ENCODE data around the gene ENO4. TPM values are rescaled to one million over a fixed set of nuclear protein-coding genes. Genes with fewer than 3 reads are reported as not detected.

Gene ENO4, protein sequence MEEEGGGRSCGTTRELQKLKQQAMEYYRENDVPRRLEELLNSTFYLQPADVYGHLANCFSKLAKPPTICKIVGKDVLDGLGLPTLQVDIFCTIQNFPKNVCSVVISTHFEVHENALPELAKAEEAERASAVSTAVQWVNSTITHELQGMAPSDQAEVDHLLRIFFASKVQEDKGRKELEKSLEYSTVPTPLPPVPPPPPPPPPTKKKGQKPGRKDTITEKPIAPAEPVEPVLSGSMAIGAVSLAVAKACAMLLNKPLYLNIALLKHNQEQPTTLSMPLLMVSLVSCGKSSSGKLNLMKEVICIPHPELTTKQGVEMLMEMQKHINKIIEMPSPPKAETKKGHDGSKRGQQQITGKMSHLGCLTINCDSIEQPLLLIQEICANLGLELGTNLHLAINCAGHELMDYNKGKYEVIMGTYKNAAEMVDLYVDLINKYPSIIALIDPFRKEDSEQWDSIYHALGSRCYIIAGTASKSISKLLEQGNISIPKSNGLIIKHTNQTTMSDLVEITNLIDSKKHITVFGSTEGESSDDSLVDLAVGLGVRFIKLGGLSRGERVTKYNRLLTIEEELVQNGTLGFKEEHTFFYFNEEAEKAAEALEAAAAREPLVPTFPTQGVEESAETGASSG
- 0.08 TPM in 1 of 2 replicates, not detected in the other for total RNA-seq (2014; rRNA removed; shearing (Covaris generic))

DNA sequence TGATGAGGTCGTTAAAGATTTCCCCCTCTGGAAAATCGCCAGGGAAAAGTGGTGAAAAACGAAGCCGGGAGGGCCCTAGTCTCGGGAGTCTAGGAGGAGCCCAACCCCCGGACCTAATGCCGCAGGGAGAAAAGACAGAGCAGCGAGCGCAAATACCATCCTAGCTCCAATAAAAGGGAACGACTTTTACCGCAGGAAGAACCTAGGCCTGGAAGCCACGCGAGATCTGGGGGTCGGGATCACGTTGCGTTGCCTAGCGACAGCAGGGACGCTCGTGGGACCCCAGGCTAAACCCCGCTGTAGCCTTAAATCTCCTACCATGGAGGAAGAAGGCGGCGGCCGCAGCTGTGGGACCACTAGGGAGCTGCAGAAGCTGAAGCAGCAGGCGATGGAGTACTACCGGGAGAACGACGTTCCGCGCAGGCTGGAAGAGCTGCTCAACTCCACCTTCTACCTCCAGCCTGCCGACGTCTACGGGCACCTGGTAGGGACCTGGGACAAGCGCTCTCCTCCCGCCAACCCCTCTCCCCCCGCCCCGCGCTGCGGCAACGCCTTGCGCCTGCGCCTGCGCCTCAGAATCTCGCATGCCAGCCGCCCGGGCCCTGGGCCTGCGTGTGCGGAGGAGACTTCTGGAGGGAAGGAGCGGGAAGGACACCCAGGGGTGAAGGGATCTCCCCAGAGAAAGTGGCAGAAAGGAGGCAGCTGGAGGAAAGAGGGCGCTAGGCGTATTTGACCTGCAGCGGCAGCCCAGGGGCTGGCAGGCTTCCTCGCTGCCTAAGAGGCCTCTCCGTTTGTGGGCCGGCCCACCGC lies at the start of gene ENO4:
TSS of gene ENO4 (plus strand) at position 252 of the 810 bp plus-strand sequence. CDS start at position 320, 68 bp downstream.
- Histone ChIP-seq H3K4me1 (no peaks in the 10 kb centered on the region), H3K4me3 (no peak within 1 kb of the TSS), H3K27ac (no peak within 1 kb of the TSS), H3K36me3 (no peaks in the 10 kb centered on the region), H3K9me3 (replicated peaks) (no peaks in the 10 kb centered on the region), H3K27me3 (no peaks in the 10 kb centered on the region)
- DNase-seq, result no peak

DNA sequence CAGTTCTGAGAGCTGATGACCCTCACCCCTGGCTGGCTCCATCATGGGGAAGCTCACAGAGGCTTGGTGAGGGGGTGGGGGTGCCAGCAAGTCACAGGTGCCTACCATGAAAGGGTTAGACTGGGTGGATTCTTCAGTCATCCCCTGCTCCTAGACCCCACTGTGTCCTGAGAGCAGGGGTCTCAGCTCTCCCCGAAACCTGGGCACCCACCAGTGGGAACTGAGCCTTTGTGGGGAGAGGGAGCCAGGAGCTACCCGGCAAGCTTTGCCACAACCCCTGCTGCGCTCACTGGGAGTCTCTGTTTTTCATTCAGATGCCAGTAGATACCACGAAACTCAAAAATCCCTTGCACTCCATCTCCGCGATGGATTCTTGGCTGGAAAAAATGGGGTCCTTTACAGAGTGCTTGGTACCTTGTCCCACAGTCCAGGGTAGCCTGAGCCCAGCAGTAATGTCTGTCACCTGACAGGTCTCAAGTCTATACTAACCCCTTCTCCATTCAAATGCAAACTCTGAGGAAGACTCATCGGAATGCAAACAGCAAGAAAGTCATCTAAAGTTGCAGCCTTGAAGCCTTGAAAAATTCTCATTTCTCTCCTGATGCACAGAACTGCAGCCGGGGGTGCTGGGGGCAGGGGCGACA lies 48.9 kb upstream of the ENO4 start:
- no peak for DNase-seq
- Histone ChIP-seq H3K36me3 (no peaks in the 10 kb centered on the region), H3K4me3 (no peak overlapping the region), H3K27ac (no peak overlapping the region), H3K27me3 (peaks cover 6% of the 10 kb centered on the region; the same call in 1 of the 2 replicates), H3K9me3 (replicated peaks) (no peaks in the 10 kb centered on the region), H3K4me1 (no peaks in the 10 kb centered on the region)

DNA sequence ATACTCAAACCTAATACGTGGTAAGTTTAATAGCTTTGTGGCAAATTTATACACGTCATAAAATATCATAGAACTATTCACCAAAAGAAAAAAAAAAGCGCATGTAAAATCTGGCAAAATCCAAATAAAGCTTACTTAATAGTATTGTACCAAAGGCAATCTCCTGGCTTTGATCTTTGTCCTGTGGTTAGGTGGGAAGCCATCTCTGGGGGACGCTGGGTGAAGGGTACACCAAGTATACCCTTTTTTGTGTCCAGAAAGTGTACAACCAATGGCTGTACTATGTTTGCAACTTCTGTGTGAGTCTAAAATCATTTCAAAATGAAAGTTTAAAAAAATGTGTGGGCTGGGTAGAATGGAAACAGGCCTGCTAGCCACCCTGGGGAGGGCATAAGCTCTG lies 47.6 kb upstream of the ENO4 start:
- no peaks in the 10 kb centered on the region for H3K36me3 ChIP-seq
- 0 out of 2 replicates have a peak, but pooled peaks cover under 1% of the 10 kb centered on the region for H3K27me3 ChIP-seq
- H3K4me3 ChIP-seq, result no peak overlapping the region
- no peaks in the 10 kb centered on the region for H3K9me3 ChIP-seq (replicated peaks)
- H3K27ac ChIP-seq, result no peak overlapping the region
- no peaks in the 10 kb centered on the region for H3K4me1 ChIP-seq
- DNase-seq, result no peak

DNA sequence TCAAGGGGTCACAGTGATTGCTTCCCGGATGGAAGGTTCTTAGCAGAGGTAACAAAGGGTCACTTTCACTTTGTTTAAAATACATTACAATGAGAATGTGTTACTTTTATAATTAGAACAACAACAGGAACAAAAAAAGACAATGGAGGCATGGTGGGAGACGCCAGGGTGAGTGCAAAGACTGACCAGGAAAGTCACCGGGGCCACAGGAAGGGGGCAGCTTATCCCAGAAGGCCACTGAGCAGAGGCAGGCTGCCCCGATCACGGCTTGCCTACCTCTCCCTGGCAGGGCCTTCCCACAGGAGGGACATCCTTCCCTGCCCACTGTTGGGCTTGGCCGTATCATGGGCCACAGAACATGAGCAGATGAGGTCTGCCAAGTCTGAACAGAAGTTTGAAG lies 46.8 kb upstream of the ENO4 start:
- no peak overlapping the region for H3K4me3 ChIP-seq
- no peaks in the 10 kb centered on the region for H3K27me3 ChIP-seq
- DNase-seq, result no peak
- no peak overlapping the region for H3K27ac ChIP-seq
- no peaks in the 10 kb centered on the region for H3K9me3 ChIP-seq (replicated peaks)
- H3K4me1 ChIP-seq, result no peaks in the 10 kb centered on the region
- H3K36me3 ChIP-seq, result no peaks in the 10 kb centered on the region

DNA sequence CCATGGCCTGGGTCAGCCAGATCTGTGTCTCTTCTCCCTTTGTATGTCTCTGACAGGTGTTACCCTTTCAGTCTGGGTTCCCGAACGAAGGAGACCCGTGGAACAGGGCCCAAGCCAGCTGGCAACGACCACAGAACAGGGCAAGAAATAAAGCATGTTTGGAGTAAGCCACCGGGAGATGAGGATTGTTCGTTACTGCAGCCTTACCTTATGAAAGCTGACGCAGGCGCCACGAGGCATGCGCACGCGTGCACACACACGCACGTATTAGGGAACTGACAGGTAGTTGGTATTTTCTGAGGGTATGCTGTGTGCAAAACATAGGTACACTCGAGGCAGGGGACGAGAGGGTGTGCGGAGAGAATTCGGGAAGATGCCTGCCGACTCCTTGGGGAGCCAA lies 46.4 kb upstream of the ENO4 start:
- Histone ChIP-seq H3K9me3 (replicated peaks) (no peaks in the 10 kb centered on the region), H3K27me3 (no peaks in the 10 kb centered on the region), H3K4me3 (no peak overlapping the region), H3K4me1 (no peaks in the 10 kb centered on the region), H3K27ac (no peak overlapping the region), H3K36me3 (no peaks in the 10 kb centered on the region)
- DNase-seq, result no peak

DNA sequence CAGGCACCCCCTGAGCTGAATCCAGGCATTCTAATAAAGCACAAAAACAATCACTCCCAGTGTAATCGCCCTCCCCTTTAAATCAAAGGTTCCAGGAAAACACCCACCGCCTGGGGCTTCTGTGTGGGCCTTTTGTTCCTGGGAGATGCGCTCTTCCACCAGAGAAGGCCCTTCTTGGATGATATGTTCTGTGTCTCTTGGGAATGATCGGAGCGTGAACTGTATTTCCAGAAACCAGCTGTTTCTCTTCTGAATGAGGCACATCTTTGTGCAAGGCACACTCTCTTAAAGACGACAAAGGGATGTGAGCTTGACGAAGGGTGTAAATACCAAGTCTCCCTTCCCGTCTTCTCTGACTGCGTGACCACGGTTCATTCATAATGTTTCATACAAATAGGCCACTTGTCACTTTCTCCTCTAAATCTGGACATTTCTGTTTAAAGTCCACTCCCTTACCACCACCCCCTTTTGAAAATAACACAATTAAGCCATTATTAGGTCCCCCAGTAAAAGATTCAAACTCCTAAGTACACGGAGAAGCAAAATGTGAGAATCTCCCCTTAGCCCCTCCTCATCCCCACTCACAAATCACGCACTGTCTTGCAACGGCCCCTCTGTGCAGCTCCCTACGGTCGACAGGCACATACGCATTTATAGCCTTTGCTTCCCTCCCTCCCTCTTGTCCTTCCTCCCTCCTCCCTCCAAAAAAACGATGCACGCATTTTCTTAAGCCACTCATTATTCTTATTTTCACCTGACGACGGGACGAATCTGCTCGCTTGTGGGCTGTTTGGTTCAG lies 45.6 kb upstream of the ENO4 start:
- no peak for DNase-seq
- Histone ChIP-seq H3K4me3 (no peak overlapping the region), H3K36me3 (no peaks in the 10 kb centered on the region), H3K4me1 (no peaks in the 10 kb centered on the region), H3K27me3 (no peaks in the 10 kb centered on the region), H3K9me3 (replicated peaks) (no peaks in the 10 kb centered on the region), H3K27ac (no peak overlapping the region)

DNA sequence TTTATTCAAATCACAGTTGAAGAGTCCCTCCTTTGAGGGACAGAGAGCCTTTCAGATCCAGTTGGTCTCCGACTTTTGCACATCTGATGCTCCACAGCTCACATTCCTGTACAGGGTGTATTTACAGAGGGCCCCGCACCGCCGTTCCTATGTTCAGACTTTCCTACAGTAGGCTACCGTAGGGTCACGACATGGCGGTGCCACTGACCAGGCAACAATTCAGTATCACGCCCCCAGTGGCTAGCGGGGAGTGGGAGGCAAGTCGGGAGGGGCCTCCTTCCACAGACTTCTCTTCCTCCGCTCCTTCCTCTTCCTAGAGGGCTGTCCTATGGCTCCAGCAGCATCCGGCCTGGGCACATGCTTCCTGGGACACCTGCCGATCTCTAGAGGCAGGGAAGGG lies 40.6 kb upstream of the ENO4 start:
- Histone ChIP-seq H3K4me3 (no peak overlapping the region), H3K4me1 (no peaks in the 10 kb centered on the region), H3K9me3 (replicated peaks) (no peaks in the 10 kb centered on the region), H3K36me3 (no peaks in the 10 kb centered on the region), H3K27ac (no peak overlapping the region), H3K27me3 (no peaks in the 10 kb centered on the region)
- DNase-seq, result no peak

DNA sequence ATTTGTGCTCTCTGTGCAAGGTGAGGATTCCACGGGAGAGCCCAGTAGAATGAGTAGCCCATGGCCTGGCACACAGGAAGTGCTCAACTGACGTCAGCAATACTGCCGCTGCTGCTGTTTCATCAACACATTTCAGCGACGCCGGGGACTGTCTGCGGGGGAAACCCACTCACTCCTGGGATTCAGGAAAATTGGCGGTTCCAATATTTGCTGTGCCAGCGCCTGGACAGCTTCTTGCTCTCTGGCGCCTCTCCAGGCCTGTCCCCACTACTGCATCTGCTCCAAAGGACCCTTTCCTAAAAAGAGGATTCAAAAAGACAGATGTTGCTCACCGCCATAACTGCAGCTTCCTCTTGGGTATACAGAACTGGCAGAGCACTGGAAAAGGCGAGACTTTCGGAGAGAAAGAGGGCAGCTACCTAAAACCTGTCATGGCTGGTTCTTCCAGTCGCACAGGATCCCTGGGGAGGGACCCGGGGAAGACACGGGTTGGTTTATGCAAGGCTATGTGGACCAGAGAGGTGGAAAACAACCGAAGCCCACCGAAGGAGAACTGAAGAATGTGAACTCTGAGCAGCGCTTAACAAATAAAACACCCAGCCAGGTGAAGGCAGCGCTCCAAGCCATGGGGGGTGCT lies 39.7 kb upstream of the ENO4 start:
- Histone ChIP-seq H3K9me3 (replicated peaks) (no peaks in the 10 kb centered on the region), H3K27me3 (no peaks in the 10 kb centered on the region), H3K4me1 (no peaks in the 10 kb centered on the region), H3K27ac (no peak overlapping the region), H3K36me3 (no peaks in the 10 kb centered on the region), H3K4me3 (no peak overlapping the region)
- no peak for DNase-seq

DNA sequence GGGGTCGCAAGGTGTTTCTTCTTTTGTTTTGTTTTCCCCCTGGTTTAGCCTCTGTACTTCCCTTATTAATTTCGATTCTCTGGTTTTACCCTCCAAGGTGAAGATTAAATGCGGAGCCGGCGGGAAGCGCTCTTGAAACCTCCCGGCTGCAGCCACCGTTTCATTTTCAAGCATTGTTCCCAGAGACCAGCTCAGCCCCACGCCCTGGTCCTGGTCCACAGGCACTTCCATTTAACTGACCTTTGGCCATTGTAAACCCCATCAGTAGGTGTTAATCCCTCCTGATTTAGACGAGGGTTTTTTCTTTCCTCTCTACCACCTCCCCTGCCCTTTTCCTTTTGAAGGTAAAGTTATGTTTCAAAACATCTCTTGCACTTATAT lies 39.2 kb upstream of the ENO4 start:
- DNase-seq, result no peak
- Histone ChIP-seq H3K4me3 (no peak overlapping the region), H3K27ac (no peak overlapping the region), H3K27me3 (no peaks in the 10 kb centered on the region), H3K4me1 (no peaks in the 10 kb centered on the region), H3K9me3 (replicated peaks) (no peaks in the 10 kb centered on the region), H3K36me3 (no peaks in the 10 kb centered on the region)

DNA sequence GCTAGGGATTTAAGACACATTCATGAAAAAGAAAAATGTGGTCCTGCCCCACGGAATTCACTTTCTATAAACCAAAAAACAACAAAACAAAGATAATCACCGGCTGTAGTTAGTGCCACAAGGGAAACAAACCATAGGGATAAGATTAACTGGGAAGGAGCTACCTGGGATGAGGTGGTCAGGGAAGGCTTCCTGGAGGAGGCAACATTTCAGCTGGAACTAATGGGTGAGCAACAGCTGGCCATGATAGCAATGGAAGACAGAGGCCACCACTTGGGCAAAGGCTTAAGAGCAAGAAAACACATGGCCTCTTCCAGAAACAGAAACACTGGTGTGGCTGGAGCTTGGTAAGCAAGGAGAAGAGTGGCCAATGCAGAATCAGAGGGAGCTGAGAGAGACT lies 38.4 kb upstream of the ENO4 start:
- Histone ChIP-seq H3K9me3 (replicated peaks) (no peaks in the 10 kb centered on the region), H3K27me3 (no peaks in the 10 kb centered on the region), H3K27ac (no peak overlapping the region), H3K4me3 (no peak overlapping the region), H3K36me3 (no peaks in the 10 kb centered on the region), H3K4me1 (no peaks in the 10 kb centered on the region)
- DNase-seq, result no peak

DNA sequence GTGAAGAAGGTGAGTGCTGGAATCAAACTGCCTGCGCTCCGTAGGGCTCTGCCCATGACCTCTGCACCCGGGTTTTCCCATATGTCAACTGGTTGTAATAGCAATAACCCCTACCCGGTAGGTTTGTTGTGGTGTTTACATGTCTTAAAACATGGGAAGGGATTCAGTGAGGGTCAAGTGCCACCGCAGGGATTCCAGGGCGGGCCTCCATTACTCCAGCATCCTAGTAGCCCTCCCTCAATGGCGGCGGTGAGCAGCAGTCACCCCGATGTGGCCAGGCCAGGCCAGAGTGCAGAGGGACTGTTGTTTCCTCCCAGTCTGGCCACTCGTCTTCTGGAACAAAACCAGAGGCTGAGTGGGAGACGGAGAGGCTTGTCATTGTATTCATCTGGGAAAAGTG lies 37.6 kb upstream of the ENO4 start:
- no peak for DNase-seq
- Histone ChIP-seq H3K9me3 (replicated peaks) (no peaks in the 10 kb centered on the region), H3K36me3 (no peaks in the 10 kb centered on the region), H3K4me1 (no peaks in the 10 kb centered on the region), H3K4me3 (no peak overlapping the region), H3K27ac (no peak overlapping the region), H3K27me3 (no peaks in the 10 kb centered on the region)

DNA sequence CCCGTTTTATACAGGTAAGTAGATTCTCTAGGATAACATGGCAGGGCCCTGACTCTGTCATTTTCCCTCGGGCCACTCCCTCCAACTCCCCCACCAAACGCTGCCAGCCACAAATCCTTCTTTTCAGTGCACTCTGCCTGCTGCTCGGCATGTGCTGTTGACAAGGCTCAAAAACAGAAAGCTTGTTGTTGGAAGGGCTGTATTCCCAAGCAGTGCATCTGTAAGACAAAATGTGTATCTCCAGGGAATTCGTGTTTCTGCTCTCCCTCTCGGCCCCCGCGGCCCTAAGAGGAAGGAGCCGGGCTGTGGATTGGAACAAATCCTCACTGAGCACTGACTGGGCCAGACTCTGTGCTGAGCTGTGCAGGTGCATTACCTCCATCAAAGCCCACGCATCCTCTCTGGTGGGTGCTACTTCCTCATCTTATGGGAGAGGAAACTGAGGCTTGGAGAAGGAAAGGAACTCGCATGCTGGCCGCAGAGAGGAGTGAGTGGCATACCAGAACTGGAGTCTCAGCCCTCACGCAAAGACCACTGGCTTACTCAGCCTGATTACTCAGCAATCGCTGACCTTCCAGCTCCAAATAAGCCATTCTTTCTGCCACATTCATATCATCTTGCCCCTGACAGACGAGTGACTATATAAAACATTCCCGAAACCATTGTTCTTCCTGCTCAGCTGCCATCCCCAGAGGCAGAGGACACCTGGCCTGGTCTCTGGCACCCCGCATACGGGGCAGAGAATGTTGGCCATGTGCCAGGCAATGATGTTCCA lies 33.5 kb upstream of the ENO4 start:
- H3K4me1 ChIP-seq, result no peaks in the 10 kb centered on the region
- no peaks in the 10 kb centered on the region for H3K9me3 ChIP-seq (replicated peaks)
- H3K4me3 ChIP-seq, result no peak overlapping the region
- H3K27ac ChIP-seq, result no peak overlapping the region
- no peaks in the 10 kb centered on the region for H3K27me3 ChIP-seq
- H3K36me3 ChIP-seq, result no peaks in the 10 kb centered on the region
- no peak for DNase-seq

DNA sequence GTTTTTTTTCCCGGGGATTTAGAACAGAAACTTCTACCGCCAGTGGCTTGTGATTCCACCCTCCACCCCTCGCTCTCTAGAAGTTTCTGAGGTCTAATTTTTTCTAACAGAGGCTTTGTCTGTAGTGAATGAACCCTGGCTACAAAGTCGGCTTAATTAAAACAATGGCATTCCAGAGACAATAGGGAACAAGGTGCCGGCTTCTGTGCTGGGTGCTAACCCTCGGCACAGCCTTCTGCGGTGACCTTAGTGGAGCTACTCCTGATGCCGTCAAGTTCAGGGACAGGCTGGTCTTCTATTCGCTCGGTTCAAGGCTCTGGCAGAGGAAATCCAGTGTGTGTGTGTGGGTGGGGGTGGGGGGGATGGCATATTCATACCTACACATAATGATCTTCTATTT lies 32.1 kb upstream of the ENO4 start:
- Histone ChIP-seq H3K36me3 (no peaks in the 10 kb centered on the region), H3K4me3 (no peak overlapping the region), H3K9me3 (replicated peaks) (no peaks in the 10 kb centered on the region), H3K27me3 (no peaks in the 10 kb centered on the region), H3K4me1 (no peaks in the 10 kb centered on the region), H3K27ac (no peak overlapping the region)
- DNase-seq, result no peak
